ENCODE results near the gene KASH5. TPM values are rescaled to one million over a fixed set of nuclear protein-coding genes. Genes with fewer than 3 reads are reported as not detected.

Gene KASH5
- total and polyA plus RNA-seq, 2 of the 13 experiments (the other 11 are each of a cell fraction or from before 2014, with no cell fraction given), result not detected

DNA sequence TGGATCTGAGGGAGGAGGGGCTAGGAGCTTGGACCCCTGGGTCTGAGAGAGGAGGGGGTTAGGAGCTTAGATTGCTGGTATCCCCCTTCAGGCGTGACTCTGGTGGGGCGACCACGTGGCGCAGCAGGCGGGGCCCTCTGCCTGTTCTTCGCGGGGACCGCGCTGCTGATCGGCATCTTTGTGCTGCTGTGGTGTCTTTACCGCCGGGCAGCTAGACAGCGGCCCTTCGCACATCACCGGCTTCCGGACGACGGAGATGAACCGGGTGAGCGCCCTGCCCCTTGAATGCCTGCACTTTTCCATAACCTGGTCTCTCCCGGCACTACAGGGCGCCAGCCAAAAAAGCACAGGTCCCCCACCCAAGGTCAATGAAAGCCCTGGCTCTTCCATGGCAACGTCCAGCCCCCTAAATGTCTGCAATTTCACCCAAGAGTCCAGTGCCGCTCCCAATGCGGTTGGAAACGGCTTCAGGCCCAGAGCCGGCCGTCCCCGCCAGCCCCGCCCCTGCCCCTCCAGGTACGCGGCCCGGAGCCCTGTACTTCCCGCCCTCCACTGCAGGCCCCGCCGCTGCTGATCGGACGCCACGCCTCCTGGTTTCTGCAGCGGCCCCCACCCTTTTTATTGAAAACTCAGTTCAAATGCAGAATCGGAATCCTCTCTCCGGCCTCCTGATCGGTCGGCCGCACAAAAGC is 40.0 kb downstream of the KASH5 start (continued):
- TF ChIP-seq ARID4A (CRISPR knock-in tag; IDR thresholded peaks at IDR 0.05; ENCODE audit: borderline replicate concordance), result peak; percentile 18; the same call in 1 of the 2 replicates
- no peak for TF ChIP-seq IKZF4 (CRISPR knock-in tag; IDR thresholded peaks at IDR 0.05; ENCODE audit: borderline replicate concordance, low read depth, not compliant biosample characterization)
- no peak for TF ChIP-seq ZHX2 (IDR thresholded peaks at IDR 0.05; ENCODE audit: low read depth)
- no peak for TF ChIP-seq ZHX2 (CRISPR knock-in tag; IDR thresholded peaks at IDR 0.05; ENCODE audit: borderline replicate concordance)

All from HepG2 (cell line).